GM21528 (cell line): ENCODE measurements around the gene GRIA3.
A peak's percentile ranks its signal among the peaks of the same experiment; 100 is the strongest.
"Not testable (repeated sequence)": the region's sequence is repeated elsewhere in the genome, so short reads cannot be mapped to it uniquely, and the experiment has no call there.

ENCODE experiments used
- ATAC-seq: cut with Tn5 transposase; IDR thresholded peaks from one replicate; pipeline ENCODE4 v1.9.1; 2021; ENCODE audit warnings: mild to moderate bottlenecking, moderate library complexity; ENCODE audit not compliant: unreplicated experiment, low FRiP score

GRIA3 gene

GRCh38 chrX:123337886-123338639, 154.0 kb downstream of the GRIA3 start:
- ATAC-seq: no peak

GRCh38 chrX:123339221-123339905, 155.3 kb downstream of the GRIA3 start:
- no peak for ATAC-seq

- no peak for ATAC-seq
Measured at GRCh38 chrX:123340696-123341095, 156.6 kb downstream of the GRIA3 start.

- no peak for ATAC-seq
Measured at GRCh38 chrX:123348468-123348867, 164.4 kb downstream of the GRIA3 start.

- ATAC-seq: no peak
Measured at GRCh38 chrX:123350226-123350625, 166.1 kb downstream of the GRIA3 start.

GRCh38 chrX:123357941-123358340, 173.9 kb downstream of the GRIA3 start:
- peak; percentile 95 for ATAC-seq

GRCh38 chrX:123358457-123358856, 174.4 kb downstream of the GRIA3 start:
- ATAC-seq: no peak

- ATAC-seq: no peak
Measured at GRCh38 chrX:123361371-123361770, 177.3 kb downstream of the GRIA3 start.

GRCh38 chrX:123386196-123386595, 202.1 kb downstream of the GRIA3 start:
- not testable (repeated sequence) for ATAC-seq

- ATAC-seq: no peak
Measured at GRCh38 chrX:123392921-123393320, 208.8 kb downstream of the GRIA3 start.

GRCh38 chrX:123399709-123400108, 215.6 kb downstream of the GRIA3 start:
- no peak for ATAC-seq

GRCh38 chrX:123405231-123405630, 221.2 kb downstream of the GRIA3 start:
- ATAC-seq: no peak

- peak; percentile 42 for ATAC-seq
Measured at GRCh38 chrX:123408821-123409737, 225.0 kb downstream of the GRIA3 start.

- no peak for ATAC-seq
Measured at GRCh38 chrX:123422875-123423274, 238.8 kb downstream of the GRIA3 start.

GRCh38 chrX:123424546-123424945, 240.5 kb downstream of the GRIA3 start:
- ATAC-seq: peak; percentile 90

- ATAC-seq: no peak
Measured at GRCh38 chrX:123425471-123425870, 241.4 kb downstream of the GRIA3 start.

- ATAC-seq: no peak
Measured at GRCh38 chrX:123425904-123426303, 241.8 kb downstream of the GRIA3 start.

GRCh38 chrX:123432361-123433150, 248.5 kb downstream of the GRIA3 start:
- no peak for ATAC-seq

GRCh38 chrX:123436512-123437136, 252.5 kb downstream of the GRIA3 start:
- ATAC-seq: no peak

GRCh38 chrX:123439926-123440325, 255.8 kb downstream of the GRIA3 start:
- not testable (repeated sequence) for ATAC-seq
